Tibial nerve (tissue), 4 donors: Measurements from ENCODE around the gene TNN. TPM values are rescaled to one million over a fixed set of nuclear protein-coding genes. Genes with fewer than 3 reads are reported as not detected.

ENCODE experiments used
- DNase-seq, 2 donors: peaks; one replicate each; pipeline ENCODE4 v3.0.0-alpha.2; 2019; ENCODE audit warnings: low spot score in 2 of 2
- H3K27ac ChIP-seq, 4 donors: fragments of 200-600 bp; sonication (generic) in 3 of 4; one replicate each; pipeline ENCODE4 v1.5.1; 2017 to 2019; ENCODE audit warnings: mild to moderate bottlenecking in 1 of 4
- H3K27me3 ChIP-seq, 2 donors: fragments of 200-600 bp; sonication (generic) in 1 of 2; one replicate each; pipeline versions ENCODE4 v1.5.1 to v1.6.0; 2017 to 2019
- H3K36me3 ChIP-seq, 3 donors: fragments of 200-600 bp; sonication (generic); one replicate each; pipeline ENCODE4 v1.5.1; 2018 to 2019
- H3K4me1 ChIP-seq, 4 donors: fragments of 200-600 bp; sonication (generic) in 3 of 4; one replicate each; pipeline ENCODE4 v1.5.1; 2017 to 2019
- H3K4me3 ChIP-seq, 4 donors: fragments of 200-600 bp; sonication (generic) in 3 of 4; one replicate each; pipeline ENCODE4 v1.5.1; 2017 to 2019; ENCODE audit warnings: mild to moderate bottlenecking in 1 of 4, moderate library complexity in 1 of 4
- H3K9me3 ChIP-seq, 4 donors: fragments of 200-600 bp; sonication (generic) in 3 of 4; one replicate each; pipeline ENCODE4 v1.5.1; 2017 to 2019
- EP300 ChIP-seq, 2 donors: sonication (generic); formaldehyde crosslinking; IDR thresholded peaks; one replicate each; pipeline ENCODE4 v1.6.1; 2017; ENCODE audit warnings: antibody characterized with exemption in 2 of 2, mild to moderate bottlenecking in 1 of 2
- POLR2A ChIP-seq, 2 donors: fragments of 450-650 bp; IDR thresholded peaks; one replicate each; pipeline ENCODE4 v1.6.1; 2017; ENCODE audit warnings: antibody characterized with exemption in 2 of 2, mild to moderate bottlenecking in 2 of 2, moderate library complexity in 2 of 2
- WGBS, 2 donors: methylation state at CpG; one replicate each; pipeline ENCODE4 v1.1.5; 2018; 5-methylcytosine and 5-hydroxymethylcytosine counted together
- total RNA-seq, 4 donors: library from RNA; depleted of rRNA; stranded (reverse); fragments of >200 nt; gene quantifications; one replicate each; pipeline ENCODE4 v1.1.0, GENCODE V29; 2016
- TF ChIP-seq, protein P1 (sequence below), 5 experiments: fragments of 200-600 bp in 3 of 5; fragments of 450-650 bp in 2 of 5; sonication (generic) in 3 of 5; IDR thresholded peaks; one replicate each; pipeline ENCODE4 v1.5.1; 2016 to 2019; ENCODE audit warnings: antibody characterized with exemption in 5 of 5, mild to moderate bottlenecking in 3 of 5, moderate library complexity in 2 of 5

The TNN gene
- total RNA-seq, 4 donors from 2014 or later = 0.39 TPM; not detected in 3

DNA sequence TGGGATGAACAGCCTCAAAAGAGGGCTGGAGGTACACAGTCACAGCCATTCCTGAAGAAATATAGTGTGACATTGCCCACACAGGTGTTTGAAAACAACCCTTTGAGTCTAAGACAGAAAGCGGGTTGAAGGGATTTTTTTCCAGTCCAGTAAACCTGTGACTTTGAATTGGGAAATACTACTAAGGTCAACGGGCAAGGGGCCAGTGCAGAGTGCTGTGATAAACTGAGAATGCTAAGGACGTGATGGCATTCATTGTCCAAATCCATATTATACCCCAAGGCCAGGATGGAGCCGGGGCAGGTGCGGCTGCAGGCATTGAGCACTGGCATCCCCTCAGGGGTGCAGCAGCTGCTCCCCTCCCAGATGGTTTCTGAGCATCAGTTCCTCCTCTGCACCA lies 88.3 kb downstream of the TNN start:
- no peak for TF ChIP-seq EP300 (IDR thresholded peaks at IDR 0.05)
- TF ChIP-seq, protein P1, sequence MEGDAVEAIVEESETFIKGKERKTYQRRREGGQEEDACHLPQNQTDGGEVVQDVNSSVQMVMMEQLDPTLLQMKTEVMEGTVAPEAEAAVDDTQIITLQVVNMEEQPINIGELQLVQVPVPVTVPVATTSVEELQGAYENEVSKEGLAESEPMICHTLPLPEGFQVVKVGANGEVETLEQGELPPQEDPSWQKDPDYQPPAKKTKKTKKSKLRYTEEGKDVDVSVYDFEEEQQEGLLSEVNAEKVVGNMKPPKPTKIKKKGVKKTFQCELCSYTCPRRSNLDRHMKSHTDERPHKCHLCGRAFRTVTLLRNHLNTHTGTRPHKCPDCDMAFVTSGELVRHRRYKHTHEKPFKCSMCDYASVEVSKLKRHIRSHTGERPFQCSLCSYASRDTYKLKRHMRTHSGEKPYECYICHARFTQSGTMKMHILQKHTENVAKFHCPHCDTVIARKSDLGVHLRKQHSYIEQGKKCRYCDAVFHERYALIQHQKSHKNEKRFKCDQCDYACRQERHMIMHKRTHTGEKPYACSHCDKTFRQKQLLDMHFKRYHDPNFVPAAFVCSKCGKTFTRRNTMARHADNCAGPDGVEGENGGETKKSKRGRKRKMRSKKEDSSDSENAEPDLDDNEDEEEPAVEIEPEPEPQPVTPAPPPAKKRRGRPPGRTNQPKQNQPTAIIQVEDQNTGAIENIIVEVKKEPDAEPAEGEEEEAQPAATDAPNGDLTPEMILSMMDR (IDR thresholded peaks at IDR 0.05) = no peak
- no peak for TF ChIP-seq POLR2A (IDR thresholded peaks at IDR 0.05)
- WGBS, 2 donors = 83 to 93% methylated on average over 5 of the region's 5 CpGs
- DNase-seq = no peak

DNA sequence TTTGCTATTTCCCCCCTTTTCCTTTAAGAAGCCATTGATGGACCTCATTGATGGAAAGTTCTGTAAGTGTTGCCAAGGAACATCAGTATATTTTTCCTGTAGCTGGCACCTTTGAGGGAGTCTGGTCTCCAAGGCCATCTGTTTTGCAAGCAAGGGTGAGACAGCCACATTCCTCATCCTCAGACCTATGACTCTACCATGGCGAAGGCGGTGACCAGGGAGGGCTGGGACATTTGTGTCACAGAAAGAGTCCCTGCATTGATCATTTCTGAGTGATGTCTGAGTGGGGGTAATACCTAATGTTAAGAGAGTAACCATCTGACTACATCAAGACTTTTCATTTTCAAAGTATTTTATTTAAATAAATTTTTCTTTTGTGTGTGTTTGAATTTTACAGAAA lies 89.6 kb downstream of the TNN start:
- TF ChIP-seq EP300 (IDR thresholded peaks at IDR 0.05) = no peak
- no peak for TF ChIP-seq POLR2A (IDR thresholded peaks at IDR 0.05)
- TF ChIP-seq, protein P1 (IDR thresholded peaks at IDR 0.05) = no peak
- H3K4me1 ChIP-seq = peaks cover 0 to 7% (median 0%) of the 10 kb centered on the region in 4 donors
- peaks cover 0 to 25% (median 5%) of the 10 kb centered on the region in 3 donors for H3K36me3 ChIP-seq
- no peaks in the 10 kb centered on the region for H3K27me3 ChIP-seq
- DNase-seq = no peak
- H3K4me3 ChIP-seq = no peak overlapping the region
- 91 to 93% methylated on average over 2 of the region's 2 CpGs for WGBS, 2 donors
- H3K27ac ChIP-seq = no peak overlapping the region
- H3K9me3 ChIP-seq = no peaks in the 10 kb centered on the region

More for the DNA sequence above, 88.3 kb downstream of the TNN start:
- H3K27me3 ChIP-seq = no peaks in the 10 kb centered on the region
- H3K27ac ChIP-seq = no peak overlapping the region
- H3K9me3 ChIP-seq = no peaks in the 10 kb centered on the region
- peaks cover 0 to 8% (median 3%) of the 10 kb centered on the region in 4 donors for H3K4me1 ChIP-seq
- peaks cover 0 to 16% (median 4%) of the 10 kb centered on the region in 3 donors for H3K36me3 ChIP-seq
- H3K4me3 ChIP-seq = no peak overlapping the region

DNA sequence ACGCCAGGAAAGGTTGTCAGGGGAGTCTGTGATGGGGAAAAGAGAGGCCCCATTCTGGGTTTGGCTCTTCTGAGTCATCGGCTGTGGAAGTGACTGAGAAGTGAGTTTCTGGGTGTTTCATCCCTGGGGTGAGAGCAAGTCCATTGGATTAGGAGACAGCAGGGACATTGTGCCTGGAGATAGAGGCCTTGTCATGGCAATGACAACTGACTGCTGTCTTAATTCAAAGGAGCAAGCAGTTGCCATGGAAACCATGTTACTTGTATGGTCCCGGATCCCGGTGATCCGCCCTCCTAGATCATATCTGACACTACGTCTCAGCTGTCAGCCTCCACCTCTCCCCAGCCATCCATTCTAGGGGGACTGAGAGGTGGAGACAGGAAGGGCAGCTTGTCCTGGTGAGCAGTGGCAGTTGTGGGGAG lies 90.5 kb downstream of the TNN start:
- Histone ChIP-seq H3K4me1 (peaks cover 0 to 5% (median 0%) of the 10 kb centered on the region in 4 donors), H3K36me3 (peaks cover 0 to 25% (median 5%) of the 10 kb centered on the region in 3 donors), H3K27me3 (no peaks in the 10 kb centered on the region), H3K9me3 (no peaks in the 10 kb centered on the region), H3K4me3 (no peak overlapping the region), H3K27ac (no peak overlapping the region)
- WGBS, 2 donors = 54 to 62% methylated on average over 6 of the region's 6 CpGs
- TF ChIP-seq EP300 (IDR thresholded peaks at IDR 0.05) = no peak
- no peak for TF ChIP-seq POLR2A (IDR thresholded peaks at IDR 0.05)
- no peak for DNase-seq

DNA sequence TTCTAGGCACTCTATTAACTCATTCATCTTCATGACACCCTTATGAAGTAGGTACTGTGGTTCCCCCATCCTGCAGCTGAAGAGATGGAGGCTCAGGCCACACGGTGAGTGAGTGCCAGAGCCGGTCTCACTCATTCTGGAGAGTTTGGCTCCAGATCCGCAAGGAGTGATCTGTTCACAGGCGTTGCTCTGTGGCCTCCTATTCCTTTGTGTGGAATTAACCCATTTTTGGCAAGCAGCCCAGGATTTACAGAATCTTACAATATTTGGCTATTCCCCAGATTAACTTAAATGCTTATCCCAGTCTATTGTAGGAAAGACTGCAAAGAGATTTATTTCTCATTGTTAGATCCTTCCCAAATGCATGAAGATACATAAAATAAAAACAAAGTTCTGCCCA lies 95.3 kb downstream of the TNN start:
- WGBS, 2 donors = 24 to 28% methylated on average over 4 of the region's 4 CpGs
- Histone ChIP-seq H3K4me1 (no peaks in the 10 kb centered on the region), H3K4me3 (no peak overlapping the region), H3K9me3 (no peaks in the 10 kb centered on the region), H3K27ac (no peak overlapping the region), H3K27me3 (no peaks in the 10 kb centered on the region), H3K36me3 (peaks cover 0 to 54% (median 8%) of the 10 kb centered on the region in 3 donors)
- TF ChIP-seq EP300 (IDR thresholded peaks at IDR 0.05) (no peak), POLR2A (IDR thresholded peaks at IDR 0.05) (no peak)
- TF ChIP-seq, protein P1 (IDR thresholded peaks at IDR 0.05) = no peak
- no peak for DNase-seq

DNA sequence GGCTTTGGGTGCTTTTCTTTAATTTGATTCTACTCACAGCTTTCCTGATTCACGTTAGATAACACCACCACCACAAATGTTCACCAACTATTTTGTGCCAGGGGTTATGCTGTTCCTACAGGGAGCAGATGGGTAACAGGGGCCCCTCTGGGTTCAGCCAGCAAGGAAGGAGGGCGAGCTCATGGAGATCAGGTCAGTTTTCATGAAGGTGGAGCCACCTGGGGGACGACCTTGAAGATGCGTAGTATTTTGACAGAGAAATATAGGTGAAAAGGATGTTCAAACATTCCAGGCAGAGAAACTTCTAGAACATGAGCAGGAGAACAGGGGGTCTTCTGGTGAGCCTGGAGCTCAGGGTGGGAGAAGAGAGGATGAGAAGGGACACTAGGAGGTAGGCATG lies 96.1 kb downstream of the TNN start:
- Histone ChIP-seq H3K27me3 (no peaks in the 10 kb centered on the region), H3K9me3 (no peaks in the 10 kb centered on the region), H3K4me3 (no peak overlapping the region), H3K27ac (no peak overlapping the region), H3K36me3 (peaks cover 0 to 54% (median 8%) of the 10 kb centered on the region in 3 donors), H3K4me1 (no peaks in the 10 kb centered on the region)
- TF ChIP-seq, protein P1 (IDR thresholded peaks at IDR 0.05) = no peak
- no peak for TF ChIP-seq EP300 (IDR thresholded peaks at IDR 0.05)
- no peak for TF ChIP-seq POLR2A (IDR thresholded peaks at IDR 0.05)
- no peak for DNase-seq
- 64 to 75% methylated on average over 4 of the region's 4 CpGs for WGBS, 2 donors

DNA sequence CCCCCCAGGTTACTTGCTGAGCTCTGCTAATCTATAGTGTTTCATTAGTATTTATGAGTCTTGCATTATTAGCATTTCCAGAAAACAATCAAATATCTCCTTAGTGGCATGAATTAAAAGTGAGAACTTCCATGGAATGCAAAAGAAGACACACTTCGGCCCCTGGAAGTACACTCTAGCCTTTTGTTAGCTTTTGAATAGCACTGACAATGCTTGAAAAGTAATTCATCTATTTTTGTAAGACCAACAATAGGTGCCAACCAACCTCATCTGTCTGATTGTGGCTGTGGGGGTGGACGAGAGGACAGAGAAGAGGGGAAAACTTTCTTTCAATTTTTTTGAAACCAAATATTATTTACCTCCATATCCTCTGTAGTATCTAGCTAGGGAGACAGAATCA lies 97.1 kb downstream of the TNN start:
- Histone ChIP-seq H3K4me3 (no peak overlapping the region), H3K27me3 (no peaks in the 10 kb centered on the region), H3K4me1 (peaks cover 0 to 4% (median 0%) of the 10 kb centered on the region in 4 donors), H3K9me3 (no peaks in the 10 kb centered on the region), H3K27ac (no peak overlapping the region), H3K36me3 (peaks cover 0 to 50% (median 8%) of the 10 kb centered on the region in 3 donors)
- no peak for DNase-seq
- 83 to 90% methylated on average over 2 of the region's 2 CpGs for WGBS, 2 donors
- TF ChIP-seq POLR2A (IDR thresholded peaks at IDR 0.05) (no peak), EP300 (IDR thresholded peaks at IDR 0.05) (no peak)
- TF ChIP-seq, protein P1 (IDR thresholded peaks at IDR 0.05) = no peak
